HAP-1 (cell line): ENCODE measurements around the gene SLC24A3.

Experiments
- DNase-seq, 2 experiments: peaks; one replicate each; pipeline ENCODE4 v3.0.0-alpha.2; 2016 to 2020; ENCODE audit warnings: low spot score in 2 of 2
- H3K27me3 ChIP-seq: fragments of 250-450 bp; sonication (Bioruptor Pico); 2 replicates; pipeline ENCODE4 v1.5.1; 2020; ENCODE audit warnings: low read depth, mild to moderate bottlenecking, moderate library complexity
- H3K36me3 ChIP-seq: fragments of 250-450 bp; sonication (Bioruptor Pico); replicated peaks from 2 replicates; pipeline ENCODE4 v1.5.1; 2020; ENCODE audit warnings: mild to moderate bottlenecking
- H3K4me1 ChIP-seq: fragments of 250-450 bp; sonication (Bioruptor Pico); 2 replicates; pipeline ENCODE4 v1.5.1; 2020; ENCODE audit warnings: mild to moderate bottlenecking
- H3K4me3 ChIP-seq: fragments of 250-450 bp; sonication (Bioruptor Pico); 2 replicates; pipeline ENCODE4 v1.5.1; 2020; ENCODE audit warnings: mild to moderate bottlenecking, moderate library complexity
- H3K9me3 ChIP-seq: fragments of 250-450 bp; sonication (Bioruptor Pico); 2 replicates; pipeline ENCODE4 v1.5.1; 2020; ENCODE audit warnings: mild to moderate bottlenecking, moderate library complexity
- in situ Hi-C: fragments of 300-500 bp; cut with MboI; formaldehyde crosslinking; loops from 3 replicates; pipeline ENCODE4 v1.14.3; 2020; ENCODE audit warnings: low sequenced_read_pairs, inconsistent platforms, mixed read lengths

Gene SLC24A3

GRCh38 chr20:19699180-19699971, 486.9 kb downstream of the SLC24A3 start:
- Histone ChIP-seq H3K27me3 (no peaks in the 10 kb centered on the region), H3K4me1 (no peaks in the 10 kb centered on the region), H3K36me3 (no peaks in the 10 kb centered on the region), H3K9me3 (no peaks in the 10 kb centered on the region), H3K4me3 (no peak overlapping the region)
- no peak for DNase-seq
- in situ Hi-C loops = loop anchor here (25.0 kb wide), 1 partner anchor 288 kb away; no protein-coding TSS in a partner anchor

GRCh38 chr20:19701429-19701828, 489.0 kb downstream of the SLC24A3 start:
- Histone ChIP-seq H3K4me3 (no peak overlapping the region), H3K27me3 (no peaks in the 10 kb centered on the region), H3K4me1 (no peaks in the 10 kb centered on the region), H3K9me3 (no peaks in the 10 kb centered on the region), H3K36me3 (no peaks in the 10 kb centered on the region)
- no peak for DNase-seq
- in situ Hi-C loops = no loop called here

- Histone ChIP-seq H3K36me3 (no peaks in the 10 kb centered on the region), H3K9me3 (no peaks in the 10 kb centered on the region), H3K27me3 (no peaks in the 10 kb centered on the region), H3K4me1 (no peaks in the 10 kb centered on the region), H3K4me3 (no peak overlapping the region)
- in situ Hi-C loops = no loop called here
- DNase-seq = no peak
Measured at GRCh38 chr20:19706463-19706862, 494.0 kb downstream of the SLC24A3 start.

- DNase-seq = no peak
- H3K4me1 ChIP-seq = no peaks in the 10 kb centered on the region
- H3K4me3 ChIP-seq = no peak overlapping the region
- no peaks in the 10 kb centered on the region for H3K36me3 ChIP-seq
- H3K27me3 ChIP-seq = no peaks in the 10 kb centered on the region
- in situ Hi-C loops = no loop called here
- H3K9me3 ChIP-seq = no peaks in the 10 kb centered on the region
Measured at GRCh38 chr20:19709635-19710335, 497.3 kb downstream of the SLC24A3 start.

GRCh38 chr20:19710336-19711120, 498.1 kb downstream of the SLC24A3 start:
- no peak for DNase-seq
- no peaks in the 10 kb centered on the region for H3K27me3 ChIP-seq
- no peaks in the 10 kb centered on the region for H3K9me3 ChIP-seq
- no peaks in the 10 kb centered on the region for H3K36me3 ChIP-seq
- no peak overlapping the region for H3K4me3 ChIP-seq
- no peaks in the 10 kb centered on the region for H3K4me1 ChIP-seq
- in situ Hi-C loops = no loop called here

- Histone ChIP-seq H3K36me3 (no peaks in the 10 kb centered on the region), H3K9me3 (no peaks in the 10 kb centered on the region), H3K4me1 (no peaks in the 10 kb centered on the region), H3K4me3 (no peak overlapping the region), H3K27me3 (no peaks in the 10 kb centered on the region)
- in situ Hi-C loops = no loop called here
- DNase-seq = no peak
Measured at GRCh38 chr20:19711126-19711525, 498.7 kb downstream of the SLC24A3 start.

- Histone ChIP-seq H3K36me3 (no peaks in the 10 kb centered on the region), H3K9me3 (no peaks in the 10 kb centered on the region), H3K4me3 (no peak overlapping the region), H3K27me3 (no peaks in the 10 kb centered on the region), H3K4me1 (no peaks in the 10 kb centered on the region)
- DNase-seq = no peak
- in situ Hi-C loops = no loop called here
Measured at GRCh38 chr20:19712721-19713260, 500.3 kb downstream of the SLC24A3 start.

- no peaks in the 10 kb centered on the region for H3K9me3 ChIP-seq
Measured at GRCh38 chr20:19713822-19714578, 501.6 kb downstream of the SLC24A3 start.

GRCh38 chr20:19714579-19714840, 502.1 kb downstream of the SLC24A3 start:
- no peaks in the 10 kb centered on the region for H3K4me1 ChIP-seq
- H3K9me3 ChIP-seq = no peaks in the 10 kb centered on the region
- H3K4me3 ChIP-seq = no peak overlapping the region
- DNase-seq = no peak
- H3K27me3 ChIP-seq = no peaks in the 10 kb centered on the region
- in situ Hi-C loops = no loop called here
- H3K36me3 ChIP-seq = no peaks in the 10 kb centered on the region

More at GRCh38 chr20:19713822-19714578, 501.6 kb downstream of the SLC24A3 start:
- no peaks in the 10 kb centered on the region for H3K4me1 ChIP-seq
- DNase-seq = no peak
- in situ Hi-C loops = no loop called here
- H3K4me3 ChIP-seq = no peak overlapping the region
- no peaks in the 10 kb centered on the region for H3K27me3 ChIP-seq
- H3K36me3 ChIP-seq = no peaks in the 10 kb centered on the region

GRCh38 chr20:19715986-19716385, 503.5 kb downstream of the SLC24A3 start:
- Histone ChIP-seq H3K36me3 (no peaks in the 10 kb centered on the region), H3K27me3 (no peaks in the 10 kb centered on the region), H3K9me3 (no peaks in the 10 kb centered on the region), H3K4me1 (no peaks in the 10 kb centered on the region), H3K4me3 (no peak overlapping the region)
- in situ Hi-C loops = no loop called here
- DNase-seq = no peak

- Histone ChIP-seq H3K36me3 (no peaks in the 10 kb centered on the region), H3K4me3 (no peak overlapping the region), H3K4me1 (no peaks in the 10 kb centered on the region), H3K9me3 (no peaks in the 10 kb centered on the region), H3K27me3 (no peaks in the 10 kb centered on the region)
- DNase-seq = no peak
- in situ Hi-C loops = no loop called here
Measured at GRCh38 chr20:19718880-19719279, 506.4 kb downstream of the SLC24A3 start.

- Histone ChIP-seq H3K4me3 (no peak overlapping the region), H3K36me3 (no peaks in the 10 kb centered on the region), H3K9me3 (no peaks in the 10 kb centered on the region), H3K27me3 (no peaks in the 10 kb centered on the region), H3K4me1 (no peaks in the 10 kb centered on the region)
- no peak for DNase-seq
- in situ Hi-C loops = no loop called here
Measured at GRCh38 chr20:19720991-19721390, 508.5 kb downstream of the SLC24A3 start.

GRCh38 chr20:19723051-19723450, 510.6 kb downstream of the SLC24A3 start:
- H3K27me3 ChIP-seq = no peaks in the 10 kb centered on the region

More at GRCh38 chr20:19723051-19723450, 510.6 kb downstream of the SLC24A3 start:
- no peaks in the 10 kb centered on the region for H3K9me3 ChIP-seq
- no peaks in the 10 kb centered on the region for H3K4me1 ChIP-seq
- DNase-seq = no peak
- in situ Hi-C loops = no loop called here
- no peak overlapping the region for H3K4me3 ChIP-seq
- no peaks in the 10 kb centered on the region for H3K36me3 ChIP-seq
